HepG2 (cell line): ENCODE measurements around the gene CAMK2D. TPM values are rescaled to one million over a fixed set of nuclear protein-coding genes. Genes with fewer than 3 reads are reported as not detected.

ENCODE experiments used
- ARHGAP35 ChIP-seq: sonication (generic); formaldehyde crosslinking; IDR thresholded peaks from 2 replicates; pipeline ENCODE4 v1.9.0; 2022; ENCODE audit warnings: mild to moderate bottlenecking, inconsistent platforms, moderate library complexity, missing genetic modification reagents, borderline replicate concordance
- NR0B2 ChIP-seq: sonication (generic); formaldehyde crosslinking; IDR thresholded peaks from 2 replicates; pipeline ENCODE4 v1.4.0; 2020; ENCODE audit warnings: mild to moderate bottlenecking, missing genetic modification reagents
- PRDM10 ChIP-seq: sonication (generic); formaldehyde crosslinking; IDR thresholded peaks from 2 replicates; pipeline ENCODE4 v1.4.0; 2020; ENCODE audit warnings: low read depth, missing genetic modification reagents
- ZNF674 ChIP-seq: sonication (generic); formaldehyde crosslinking; IDR thresholded peaks from 2 replicates; pipeline ENCODE4 v1.5.0; 2020; ENCODE audit warnings: low read depth, mild to moderate bottlenecking, missing genetic modification reagents
- polyA plus RNA-seq, 8 experiments: library from polyadenylated mRNA; depleted of rRNA in 3 of 8; stranded (reverse) in 7 of 8; unstranded in 1 of 8; fragments of >200 nt; fragmentation: Illumina TruSeq in 4 of 8; extraction: Trizol in 4 of 8; gene quantifications; 2 replicates each; pipeline versions ENCODE4 v1.2.1 to v1.2.3, GENCODE V29; 2011 to 2016; ENCODE audit warnings: low read depth in 4 of 8, missing spikeins in 1 of 8, mixed read lengths in 1 of 8; ENCODE audit not compliant: insufficient read depth in 1 of 8
- total RNA-seq, 5 experiments: library from RNA; depleted of rRNA; stranded (reverse); fragments of >200 nt; fragmentation: Illumina TruSeq; extraction: Trizol; gene quantifications; 2 replicates each; pipeline ENCODE4 v1.2.3, GENCODE V29; 2016; ENCODE audit warnings: low read depth in 1 of 5
- TF ChIP-seq, protein P1 (sequence below), 2 experiments: sonication (generic) in 1 of 2; formaldehyde crosslinking in 1 of 2; IDR thresholded peaks; 2 replicates each; pipeline versions ENCODE4 v1.4.0 to v1.6.1; 2018 to 2020; ENCODE audit warnings: missing genetic modification reagents in 2 of 2, borderline replicate concordance in 1 of 2, low read depth in 1 of 2, mild to moderate bottlenecking in 1 of 2, missing biosample characterization in 1 of 2
- TF ChIP-seq, protein P2 (sequence below), 2 experiments: IDR thresholded peaks; 2 replicates each; pipeline ENCODE4 v1.6.1; 2011 to 2012; ENCODE audit warnings: low read length in 2 of 2, borderline replicate concordance in 1 of 2, low read depth in 1 of 2, mild to moderate bottlenecking in 1 of 2, moderate library complexity in 1 of 2

CAMK2D gene
- total and polyA plus RNA-seq, 2 of the 13 experiments (the other 11 are each of a cell fraction or from before 2014, with no cell fraction given): 18.0 to 65.4 TPM

DNA sequence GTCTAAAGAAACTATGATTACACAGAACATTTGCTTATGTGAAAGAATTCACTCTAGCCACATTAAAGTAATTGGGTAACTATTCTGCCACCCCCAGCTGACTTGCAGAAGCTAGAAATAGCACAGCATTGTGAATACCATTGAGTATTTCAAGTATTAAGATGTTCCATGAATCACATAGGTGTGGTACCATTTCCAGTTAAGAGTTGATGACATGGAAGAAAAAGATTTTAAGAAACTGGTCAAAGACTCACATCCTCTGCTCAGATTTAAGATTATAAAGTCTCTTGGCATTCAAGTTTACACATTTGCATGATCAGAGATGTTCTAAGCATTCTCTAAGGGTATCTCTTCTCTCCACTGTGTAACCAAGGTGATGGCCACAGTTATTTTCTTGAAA lies 287.5 kb downstream of the CAMK2D start (continued):
- TF ChIP-seq, protein P1, sequence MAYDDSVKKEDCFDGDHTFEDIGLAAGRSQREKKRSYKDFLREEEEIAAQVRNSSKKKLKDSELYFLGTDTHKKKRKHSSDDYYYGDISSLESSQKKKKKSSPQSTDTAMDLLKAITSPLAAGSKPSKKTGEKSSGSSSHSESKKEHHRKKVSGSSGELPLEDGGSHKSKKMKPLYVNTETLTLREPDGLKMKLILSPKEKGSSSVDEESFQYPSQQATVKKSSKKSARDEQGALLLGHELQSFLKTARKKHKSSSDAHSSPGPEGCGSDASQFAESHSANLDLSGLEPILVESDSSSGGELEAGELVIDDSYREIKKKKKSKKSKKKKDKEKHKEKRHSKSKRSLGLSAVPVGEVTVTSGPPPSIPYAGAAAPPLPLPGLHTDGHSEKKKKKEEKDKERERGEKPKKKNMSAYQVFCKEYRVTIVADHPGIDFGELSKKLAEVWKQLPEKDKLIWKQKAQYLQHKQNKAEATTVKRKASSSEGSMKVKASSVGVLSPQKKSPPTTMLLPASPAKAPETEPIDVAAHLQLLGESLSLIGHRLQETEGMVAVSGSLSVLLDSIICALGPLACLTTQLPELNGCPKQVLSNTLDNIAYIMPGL (CRISPR knock-in tag; IDR thresholded peaks at IDR 0.05; ENCODE audit: borderline replicate concordance in 1 of 2, low read depth in 1 of 2): no peak
- TF ChIP-seq ZNF674 (CRISPR knock-in tag): no peak
- TF ChIP-seq ARHGAP35 (CRISPR knock-in tag): no peak
- TF ChIP-seq NR0B2 (CRISPR knock-in tag): no peak
- TF ChIP-seq, protein P2, sequence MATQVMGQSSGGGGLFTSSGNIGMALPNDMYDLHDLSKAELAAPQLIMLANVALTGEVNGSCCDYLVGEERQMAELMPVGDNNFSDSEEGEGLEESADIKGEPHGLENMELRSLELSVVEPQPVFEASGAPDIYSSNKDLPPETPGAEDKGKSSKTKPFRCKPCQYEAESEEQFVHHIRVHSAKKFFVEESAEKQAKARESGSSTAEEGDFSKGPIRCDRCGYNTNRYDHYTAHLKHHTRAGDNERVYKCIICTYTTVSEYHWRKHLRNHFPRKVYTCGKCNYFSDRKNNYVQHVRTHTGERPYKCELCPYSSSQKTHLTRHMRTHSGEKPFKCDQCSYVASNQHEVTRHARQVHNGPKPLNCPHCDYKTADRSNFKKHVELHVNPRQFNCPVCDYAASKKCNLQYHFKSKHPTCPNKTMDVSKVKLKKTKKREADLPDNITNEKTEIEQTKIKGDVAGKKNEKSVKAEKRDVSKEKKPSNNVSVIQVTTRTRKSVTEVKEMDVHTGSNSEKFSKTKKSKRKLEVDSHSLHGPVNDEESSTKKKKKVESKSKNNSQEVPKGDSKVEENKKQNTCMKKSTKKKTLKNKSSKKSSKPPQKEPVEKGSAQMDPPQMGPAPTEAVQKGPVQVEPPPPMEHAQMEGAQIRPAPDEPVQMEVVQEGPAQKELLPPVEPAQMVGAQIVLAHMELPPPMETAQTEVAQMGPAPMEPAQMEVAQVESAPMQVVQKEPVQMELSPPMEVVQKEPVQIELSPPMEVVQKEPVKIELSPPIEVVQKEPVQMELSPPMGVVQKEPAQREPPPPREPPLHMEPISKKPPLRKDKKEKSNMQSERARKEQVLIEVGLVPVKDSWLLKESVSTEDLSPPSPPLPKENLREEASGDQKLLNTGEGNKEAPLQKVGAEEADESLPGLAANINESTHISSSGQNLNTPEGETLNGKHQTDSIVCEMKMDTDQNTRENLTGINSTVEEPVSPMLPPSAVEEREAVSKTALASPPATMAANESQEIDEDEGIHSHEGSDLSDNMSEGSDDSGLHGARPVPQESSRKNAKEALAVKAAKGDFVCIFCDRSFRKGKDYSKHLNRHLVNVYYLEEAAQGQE (IDR thresholded peaks at IDR 0.05; ENCODE audit: borderline replicate concordance in 1 of 2, low read depth in 1 of 2, low read length in 2 of 2): no peak
- TF ChIP-seq PRDM10 (CRISPR knock-in tag): no peak
